Stimulated activated CD4-positive, alpha-beta T cell treated with anti-CD3 and anti-CD28 coated beads, Interleukin-12 subunit alpha, Interleukin-12 subunit beta, amount 100 ng/mL, for 48 hours (primary cell): Measurements from ENCODE around the gene REPS1.

Experiments used
- DNase-seq, 3 donors: peaks; one replicate each; pipeline ENCODE4 v3.0.0-alpha.2; 2020; ENCODE audit warnings: low read depth in 2 of 3, low spot score in 1 of 3

Gene REPS1

DNA sequence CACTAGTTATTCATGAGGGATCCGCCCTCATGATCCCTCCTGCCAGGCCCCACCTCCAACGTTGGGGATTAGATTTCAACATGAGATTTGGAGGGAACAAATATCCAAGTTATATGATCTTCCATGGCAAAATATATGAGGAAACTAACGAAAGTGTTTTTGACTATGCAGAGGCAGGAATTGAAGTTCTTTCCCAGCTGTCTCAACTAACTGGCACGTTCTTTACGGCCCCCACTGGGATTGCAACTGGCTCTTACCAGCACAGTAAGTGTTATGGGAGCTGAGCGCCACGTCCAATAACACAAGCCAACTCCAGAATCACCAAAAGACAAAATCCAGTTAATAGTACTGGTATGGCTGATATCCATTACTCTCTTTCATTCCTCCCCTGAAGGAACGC lies 125.6 kb downstream of the REPS1 start:
- DNase-seq, result no peak

DNA sequence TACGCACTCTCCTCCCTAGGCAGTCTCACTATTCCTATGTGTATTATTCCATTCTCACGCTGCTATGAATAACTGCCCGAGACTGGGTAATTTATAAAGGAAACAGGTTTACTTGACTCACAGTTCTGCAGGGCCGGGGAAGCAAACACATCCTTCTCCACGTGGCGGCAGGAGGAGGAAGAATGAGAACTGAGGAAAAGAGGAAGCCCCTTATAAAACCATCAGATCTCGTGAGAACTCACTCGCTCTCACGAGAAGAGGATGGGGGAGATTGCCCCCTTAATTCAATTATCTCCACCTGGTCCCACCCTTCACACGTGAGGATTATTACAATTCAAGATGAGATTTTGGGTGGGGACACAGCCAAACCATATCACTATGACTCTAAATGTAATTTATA lies 130.3 kb downstream of the REPS1 start:
- no peak for DNase-seq

DNA sequence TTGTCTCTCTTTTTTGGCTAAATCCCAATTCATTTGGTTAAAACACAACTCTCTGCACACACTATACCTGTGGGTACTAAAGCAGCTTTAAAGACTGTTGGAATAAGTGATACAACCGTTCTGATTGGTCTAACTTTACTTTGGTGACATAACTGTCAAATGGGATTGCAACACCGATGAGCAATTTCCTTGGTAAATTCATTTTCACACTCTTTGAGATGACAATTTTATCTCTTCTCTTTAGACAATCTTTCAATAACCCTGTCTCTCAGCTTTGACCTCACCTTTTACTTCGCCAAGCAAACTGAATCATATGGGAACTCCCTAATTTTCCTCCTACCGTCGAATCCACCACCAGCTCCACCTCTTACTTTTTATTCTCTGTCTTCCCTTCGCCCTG lies 131.4 kb downstream of the REPS1 start:
- DNase-seq, result no peak
